ENCODE measurements around the gene STUB1. TPM values are rescaled to one million over a fixed set of nuclear protein-coding genes. Genes with fewer than 3 reads are reported as not detected.

STUB1 gene
- total and polyA plus RNA-seq, 10 of the 15 experiments (the other 5 are each of a cell fraction or from before 2014, with no cell fraction given): 4.2 to 136 (median 67.1) TPM

GRCh38 chr16:638034-638543 is 42.1 kb upstream of the STUB1 start:
- WGBS (ENCODE audit: insufficient coverage, insufficient replicate concordance, low lambda C conversion rate, missing lambda C conversion rate): 81% methylated on average over 15 of the region's 15 CpGs
- H3K9ac ChIP-seq (ENCODE audit: control insufficient read depth, insufficient read depth, low read length): no peak overlapping the region
- peaks cover 36% of the 10 kb centered on the region for H3K79me2 ChIP-seq (ENCODE audit: control insufficient read depth, insufficient read depth, low read length)
- H2AFZ ChIP-seq (ENCODE audit: control insufficient read depth, low read depth, low read length): no peak overlapping the region
- no peak overlapping the region for H3K4me3 ChIP-seq
- FAIRE-seq: no peak
- intact Hi-C loops (cut with micrococcal nuclease; ENCODE audit: unreplicated experiment) (loop anchor here (5.0 kb wide), 2 partner anchors 44 to 111 kb away; partner anchors contain the start of genes CAPN15, JMJD8 and STUB1), in situ Hi-C loops (cut with MboI) (no loop called here)
- DNase-seq (ENCODE audit: low read depth, low spot score): no peak
- H3K9me3 ChIP-seq (replicated peaks; ENCODE audit: control insufficient read depth, insufficient read depth, low read length): no peaks in the 10 kb centered on the region
- no peak for TF ChIP-seq BRCA1 (IDR thresholded peaks at IDR 0.05; ENCODE audit: low read depth, low read length)
- TF ChIP-seq ZNF384 (IDR thresholded peaks at IDR 0.05; ENCODE audit: borderline replicate concordance, low read depth, low read length): no peak
- TF ChIP-seq POLR2AphosphoS5 (IDR thresholded peaks at IDR 0.05; ENCODE audit: low read length): no peak
- TF ChIP-seq HDAC2 (IDR thresholded peaks at IDR 0.05): no peak
- no peak for TF ChIP-seq CBX3 (IDR thresholded peaks at IDR 0.05; ENCODE audit: borderline replicate concordance, low read depth)
- no peak for TF ChIP-seq STAT3 (IDR thresholded peaks at IDR 0.05; ENCODE audit: low read depth, low read length)
- TF ChIP-seq NR2C1 (IDR thresholded peaks at IDR 0.05): no peak
- TF ChIP-seq ZNF207 (IDR thresholded peaks at IDR 0.05; ENCODE audit: borderline replicate concordance): no peak
- TF ChIP-seq ELK1 (IDR thresholded peaks at IDR 0.05; ENCODE audit: low read depth, low read length): no peak
- no peak for TF ChIP-seq SREBF2 (IDR thresholded peaks at IDR 0.05; ENCODE audit: low read length)
- no peak for TF ChIP-seq SRF (IDR thresholded peaks at IDR 0.05; ENCODE audit: low read depth in 2 of 2, low read length in 2 of 2)
- no peak for TF ChIP-seq SMC3 (IDR thresholded peaks at IDR 0.05; ENCODE audit: borderline replicate concordance, low read length)
- no peak for TF ChIP-seq SP1 (IDR thresholded peaks at IDR 0.05; ENCODE audit: low read depth, low read length)
- TF ChIP-seq IRF4 (IDR thresholded peaks at IDR 0.05; ENCODE audit: low read depth, low read length): no peak
- no peak for TF ChIP-seq TCF3 (IDR thresholded peaks at IDR 0.05; ENCODE audit: borderline replicate concordance, insufficient read depth, low read depth, low read length)
- no TSS peak for BruUV-seq (replicated peaks)
- ATAC-seq: no peak
- peaks cover 0 to 4% of the 10 kb centered on the region in 2 experiments; a peak in 3 of 4 replicates for H3K36me3 ChIP-seq (ENCODE audit: control insufficient read depth in 2 of 2, insufficient read depth in 2 of 2, low read length in 1 of 2)
- no peak overlapping the region for H3K27ac ChIP-seq (ENCODE audit: control insufficient read depth, insufficient read depth)
- peaks cover 13% of the 10 kb centered on the region for H3K4me1 ChIP-seq (ENCODE audit: control insufficient read depth, insufficient read depth, low read length)
- ChIA-PET POLR2A (interaction anchor here (0.8 kb wide), 1 partner anchor 8 kb away, joined by 3 read pairs; no protein-coding TSS in a partner anchor), RAD21 (ENCODE audit: unreplicated experiment) (no interaction called here), CTCF (interaction anchor here (0.5 to 1.4 kb wide), 2 partner anchors 10 to 23 kb away, joined by 3 to 4 read pairs; no protein-coding TSS in a partner anchor), SMC1A (ENCODE audit: uncharacterized antibody, unreplicated experiment) (no interaction called here)
- no peaks in the 10 kb centered on the region for H3K27me3 ChIP-seq (replicated peaks in 1 of 2; ENCODE audit: control insufficient read depth in 2 of 2, insufficient read depth in 2 of 2, low read length in 1 of 2)
- H3K4me2 ChIP-seq (ENCODE audit: control insufficient read depth, insufficient read depth): no peak overlapping the region
- no peaks in the 10 kb centered on the region for H4K20me1 ChIP-seq (ENCODE audit: control insufficient read depth, insufficient read depth)
